Measurements from ENCODE around the gene STXBP2. TPM values are rescaled to one million over a fixed set of nuclear protein-coding genes. Genes with fewer than 3 reads are reported as not detected.

The STXBP2 gene
- 10 to 100 TPM; 27.3 to 42.6 (median 35.3) TPM for polyA plus RNA-seq (ENCODE audit: insufficient read depth in 1 of 5, insufficient read length in 5 of 5, low replicate concordance in 1 of 5)
- long read RNA-seq, donor 1, transcript STXBP2-201 (19 exons, 1,876 nt): major isoform, 12 of 15 reads
- long read RNA-seq, donor 1, partial matches to known transcripts: 0 of 15 reads
- long read RNA-seq, donor 1, other reads (novel, unspliced or antisense): 0 of 15 reads
- long read RNA-seq, donor 2, transcript STXBP2-201 (19 exons, 1,876 nt): major isoform, 7 of 8 reads
- long read RNA-seq, donor 2, partial matches to known transcripts: 0 of 8 reads
- long read RNA-seq, donor 2, other reads (novel, unspliced or antisense): 0 of 8 reads
- long read RNA-seq, donor 3, transcript STXBP2-201 (19 exons, 1,876 nt): major isoform, 7 of 10 reads
- long read RNA-seq, donor 3, partial matches to known transcripts: 0 of 10 reads
- long read RNA-seq, donor 3, other reads (novel, unspliced or antisense): 0 of 10 reads
- long read RNA-seq, donor 4, partial matches to known transcripts: 0 of 5 reads
- long read RNA-seq, donor 4, other reads (novel, unspliced or antisense): 0 of 5 reads
- long read RNA-seq, donor 5, transcript STXBP2-201 (19 exons, 1,876 nt): major isoform, 7 of 9 reads
- long read RNA-seq, donor 5, partial matches to known transcripts: 0 of 9 reads
- long read RNA-seq, donor 5, other reads (novel, unspliced or antisense): 0 of 9 reads
- long read RNA-seq, donor 6, transcript STXBP2-201 (19 exons, 1,876 nt): major isoform, 10 of 13 reads
- long read RNA-seq, donor 6, partial matches to known transcripts: 0 of 13 reads
- long read RNA-seq, donor 6, other reads (novel, unspliced or antisense): 0 of 13 reads
- long read RNA-seq, donor 7, transcript STXBP2-201 (19 exons, 1,876 nt): major isoform, 8 of 8 reads
- long read RNA-seq, donor 7, partial matches to known transcripts: 0 of 8 reads
- long read RNA-seq, donor 7, other reads (novel, unspliced or antisense): 0 of 8 reads
- long read RNA-seq, donor 8, partial matches to known transcripts: 0 of 3 reads
- long read RNA-seq, donor 8, other reads (novel, unspliced or antisense): 0 of 3 reads

GRCh38 chr19:7636691-7637373 is at the start of gene STXBP2:
Gene STXBP2 (plus strand): TSS chr19:7637110. CDS start chr19:7637150, 40 bp downstream.
- peak in 1 of 2 donors; percentile 47 for DNase-seq

- no peak for DNase-seq
These were observed 47.1 kb upstream of the STXBP2 start for GRCh38 chr19:7589822-7590221.

- DNase-seq: peak; percentile 8
These were observed 46.7 kb upstream of the STXBP2 start for GRCh38 chr19:7590256-7590655.

- peak in 1 of 2 donors; percentile 24 for DNase-seq
These were observed 41.3 kb upstream of the STXBP2 start, which contains the start of gene CAMSAP3 for GRCh38 chr19:7595466-7596133. Gene CAMSAP3 (plus strand): TSS chr19:7595863. CDS start chr19:7596003, 140 bp downstream.

- no peak for DNase-seq
These were observed 40.5 kb upstream of the STXBP2 start for GRCh38 chr19:7596211-7596937.

- DNase-seq: no peak
These were observed 39.2 kb upstream of the STXBP2 start for GRCh38 chr19:7597689-7598088.

- DNase-seq: no peak
These were observed 38.7 kb upstream of the STXBP2 start for GRCh38 chr19:7598180-7598579.

- no peak for DNase-seq
These were observed 36.2 kb upstream of the STXBP2 start for GRCh38 chr19:7600721-7601120.

- peak; percentile 27 to 47 for DNase-seq
These were observed 34.5 kb upstream of the STXBP2 start for GRCh38 chr19:7602240-7602934.

GRCh38 chr19:7602935-7603497 is 33.9 kb upstream of the STXBP2 start:
- DNase-seq: peak in 1 of 2 donors; percentile 6

GRCh38 chr19:7603919-7604318 is 33.0 kb upstream of the STXBP2 start:
- DNase-seq: no peak

- no peak for DNase-seq
These were observed 31.3 kb upstream of the STXBP2 start for GRCh38 chr19:7605490-7606222.

- DNase-seq: no peak
These were observed 30.6 kb upstream of the STXBP2 start for GRCh38 chr19:7606289-7606688.

GRCh38 chr19:7607212-7607873 is 29.6 kb upstream of the STXBP2 start:
- DNase-seq: no peak

GRCh38 chr19:7607874-7608560 is 28.9 kb upstream of the STXBP2 start:
- DNase-seq: no peak

- no peak for DNase-seq
These were observed 26.2 kb upstream of the STXBP2 start for GRCh38 chr19:7610491-7611240.

All from right lung (tissue), 10 donors.